Measurements from ENCODE around the gene FBXL5. TPM values are rescaled to one million over a fixed set of nuclear protein-coding genes. Genes with fewer than 3 reads are reported as not detected.
A peak's percentile ranks its signal among the peaks of the same experiment; 100 is the strongest.

The FBXL5 gene
- total and polyA plus RNA-seq, 2 of the 13 experiments (the other 11 are each of a cell fraction or from before 2014, with no cell fraction given), result 17.4 to 45.3 TPM

- no peak for TF ChIP-seq DDIT3 (CRISPR knock-in tag; IDR thresholded peaks at IDR 0.05)
- TF ChIP-seq ELK4 (CRISPR knock-in tag; IDR thresholded peaks at IDR 0.05; ENCODE audit: borderline replicate concordance), result no peak
Measured at GRCh38 chr4:15655223-15656037, at the start of gene FBXL5 (continued).

GRCh38 chr4:15704129-15704528 is 49.0 kb upstream of the FBXL5 start:
- H3K4me1 ChIP-seq (ENCODE audit: insufficient read depth, low read length), result peaks cover 54% of the 10 kb centered on the region
- ChIA-PET CTCF (ENCODE audit: low intra/inter-chr PET ratio, low total read pairs) (no interaction called here), POLR2A (no interaction called here)
- TF ChIP-seq ZBTB26 (CRISPR knock-in tag; IDR thresholded peaks at IDR 0.05; ENCODE audit: borderline replicate concordance) (peak; percentile 71; the same call in 1 of the 2 replicates), ZNF143 (CRISPR knock-in tag; IDR thresholded peaks at IDR 0.05) (no peak)
- H3K79me2 ChIP-seq (ENCODE audit: insufficient read depth, low read length), result no peaks in the 10 kb centered on the region
- H3K9me3 ChIP-seq (ENCODE audit: low read length), result 0 out of 2 replicates have a peak, but pooled peaks cover 4% of the 10 kb centered on the region
- no peak overlapping the region for H3K9ac ChIP-seq (ENCODE audit: insufficient read depth, low read depth, low read length)
- no peaks in the 10 kb centered on the region for H4K20me1 ChIP-seq (ENCODE audit: insufficient read depth, low read length)
- ATAC-seq, result no peak
- no peaks in the 10 kb centered on the region for H3K36me3 ChIP-seq (replicated peaks in 1 of 2; ENCODE audit: control insufficient read depth in 1 of 2, insufficient read depth in 2 of 2, low read length in 2 of 2)
- in situ Hi-C loops (cut with HindIII; ENCODE audit: extremely low pct_ligation_motif_present, low pct_unique_long_range_greater_than_20kb), result no loop called here
- no peak overlapping the region for H3K4me2 ChIP-seq (ENCODE audit: low read depth, low read length)
- no peak for DNase-seq (ENCODE audit: low spot score)
- H2AFZ ChIP-seq (ENCODE audit: low read length), result no peak overlapping the region
- intact Hi-C loops (cut with micrococcal nuclease; ENCODE audit: unreplicated experiment), result no loop called here
- BruUV-seq (replicated peaks), result no TSS peak
- FAIRE-seq, result no peak
- H3K27ac ChIP-seq (ENCODE audit: extremely low read length, insufficient read depth, low read length), result no peak overlapping the region
- no peak overlapping the region for H3K4me3 ChIP-seq (replicated peaks in 1 of 3; ENCODE audit: insufficient read depth in 1 of 3, low read depth in 2 of 3, low read length in 3 of 3)
- H3K27me3 ChIP-seq (ENCODE audit: control insufficient read depth in 1 of 2, insufficient read depth in 2 of 2, low read length in 2 of 2), result no peaks in the 10 kb centered on the region
